HG02870 (cell line): Measurements from ENCODE around the gene PLPPR1.
"Not testable (repeated sequence)": the region's sequence is repeated elsewhere in the genome, so short reads cannot be mapped to it uniquely, and the experiment has no call there.

Source experiments
- ATAC-seq: cut with Tn5 transposase; IDR thresholded peaks from one replicate; pipeline ENCODE4 v1.9.1; 2021; ENCODE audit warnings: mild to moderate bottlenecking, moderate library complexity; ENCODE audit not compliant: unreplicated experiment

The PLPPR1 gene

DNA sequence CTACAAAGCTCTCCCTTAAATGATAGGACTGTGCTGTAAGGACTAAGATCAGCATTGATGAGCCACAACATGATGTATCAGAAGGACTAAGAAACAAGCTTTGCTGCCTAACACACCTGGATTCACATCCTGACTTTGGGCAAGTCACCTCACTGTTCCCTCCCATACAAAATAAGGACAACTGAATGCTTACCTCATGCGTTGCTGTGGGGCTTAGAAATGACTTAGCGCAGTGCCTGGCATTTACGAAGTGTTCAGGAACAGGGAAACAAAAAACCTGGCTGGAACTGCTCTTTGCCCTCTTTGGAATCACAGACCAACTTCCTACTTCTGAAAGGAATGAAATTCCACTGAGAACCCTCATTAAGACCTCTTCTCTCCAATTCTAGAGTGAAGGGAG is 242.6 kb downstream of the PLPPR1 start:
- no peak for ATAC-seq

DNA sequence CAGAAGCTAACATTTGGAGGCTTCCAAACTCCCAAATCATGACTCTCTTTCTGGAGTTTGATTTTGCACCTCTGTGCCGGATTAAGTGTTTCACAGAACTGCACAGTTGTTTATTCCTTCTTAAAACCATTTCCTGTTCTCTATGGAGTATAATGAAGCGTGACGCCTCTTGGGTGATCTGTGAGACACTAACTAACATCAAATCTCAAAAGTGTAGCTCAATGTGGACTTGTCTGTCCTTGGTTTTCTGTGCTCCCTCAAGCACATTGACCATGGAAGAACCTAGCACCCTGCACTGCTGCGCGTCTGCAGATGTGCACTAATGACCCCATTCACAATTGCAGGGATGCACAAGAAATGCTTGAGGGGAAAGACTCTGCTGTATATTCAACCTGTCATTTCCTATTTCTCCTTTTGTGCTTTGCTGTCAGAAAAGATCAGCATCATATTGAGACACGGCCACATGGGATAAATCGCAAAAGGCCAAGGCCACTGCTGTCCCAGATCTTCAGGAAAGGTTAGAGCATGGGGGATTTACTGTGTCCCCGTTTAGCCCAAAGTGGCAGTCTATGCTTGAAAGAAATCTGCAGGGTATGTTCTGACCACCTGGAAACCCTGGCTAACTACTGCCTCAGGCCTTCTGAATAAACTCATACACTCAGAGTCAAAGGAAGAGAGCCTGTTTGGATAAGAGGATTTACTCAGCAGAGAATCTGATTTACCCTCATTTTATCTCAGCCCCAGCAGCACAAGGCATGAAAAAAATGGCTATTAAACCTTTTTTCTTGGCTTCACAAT is 246.6 kb downstream of the PLPPR1 start:
- no peak for ATAC-seq

DNA sequence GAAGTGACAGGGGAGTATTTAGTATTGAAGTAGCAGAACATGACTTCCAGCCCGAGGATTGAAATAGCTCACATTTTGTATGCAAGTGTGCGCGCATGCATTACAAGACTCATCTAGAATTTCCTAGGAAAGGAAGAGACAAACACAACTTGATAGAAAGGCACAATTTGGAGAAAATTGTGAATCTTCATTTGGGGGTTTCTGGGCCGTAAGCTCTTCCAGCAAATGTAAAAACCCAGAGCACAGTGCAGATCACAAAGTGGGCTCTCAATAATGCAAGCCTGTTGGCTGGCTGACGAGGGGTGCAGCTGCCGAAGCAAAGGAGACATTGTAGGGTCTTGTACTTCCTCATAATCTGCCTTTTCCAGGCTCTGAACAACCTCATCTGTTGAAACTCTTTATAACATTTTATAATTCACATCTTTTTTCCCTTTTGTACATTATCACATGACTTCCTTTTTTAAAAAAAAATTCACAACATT is 247.3 kb downstream of the PLPPR1 start:
- ATAC-seq = no peak

DNA sequence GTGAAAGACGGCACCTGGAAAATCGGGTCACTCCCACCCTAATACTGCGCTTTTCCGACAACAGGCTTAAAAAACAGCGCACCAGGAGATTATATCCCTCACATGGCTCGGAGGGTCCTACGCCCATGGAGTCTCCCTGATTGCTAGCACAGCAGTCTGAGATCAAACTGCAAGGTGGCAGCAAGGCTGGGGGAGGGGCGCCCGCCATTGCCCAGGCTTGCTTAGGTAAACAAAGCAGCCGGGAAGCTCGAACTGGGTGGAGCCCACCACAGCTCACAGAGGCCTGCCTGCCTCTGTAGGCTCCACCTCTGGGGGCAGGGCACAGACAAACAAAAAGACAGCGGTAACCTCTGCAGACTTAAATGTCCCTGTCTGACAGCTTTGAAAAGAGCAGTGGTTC is 262.5 kb downstream of the PLPPR1 start:
- ATAC-seq = not testable (repeated sequence)

DNA sequence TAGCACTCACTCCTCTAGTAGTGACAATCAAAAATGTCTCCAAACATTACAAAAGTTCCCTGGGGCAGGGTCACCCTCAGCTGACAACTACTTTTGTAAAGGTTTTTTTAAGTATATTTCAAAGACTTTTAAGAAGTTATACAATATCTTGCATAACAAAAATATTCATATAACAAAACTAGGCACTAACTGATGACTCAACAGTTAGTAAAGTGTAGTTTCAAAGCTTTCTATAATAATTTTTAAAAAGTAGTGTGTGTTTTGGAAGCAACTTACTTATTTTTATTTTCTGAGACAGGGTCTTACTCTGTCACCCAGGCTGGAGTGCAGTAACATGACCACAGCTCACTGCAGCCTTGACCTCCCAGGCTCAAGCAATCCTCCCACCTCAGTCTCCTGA is 271.4 kb downstream of the PLPPR1 start:
- ATAC-seq = no peak

DNA sequence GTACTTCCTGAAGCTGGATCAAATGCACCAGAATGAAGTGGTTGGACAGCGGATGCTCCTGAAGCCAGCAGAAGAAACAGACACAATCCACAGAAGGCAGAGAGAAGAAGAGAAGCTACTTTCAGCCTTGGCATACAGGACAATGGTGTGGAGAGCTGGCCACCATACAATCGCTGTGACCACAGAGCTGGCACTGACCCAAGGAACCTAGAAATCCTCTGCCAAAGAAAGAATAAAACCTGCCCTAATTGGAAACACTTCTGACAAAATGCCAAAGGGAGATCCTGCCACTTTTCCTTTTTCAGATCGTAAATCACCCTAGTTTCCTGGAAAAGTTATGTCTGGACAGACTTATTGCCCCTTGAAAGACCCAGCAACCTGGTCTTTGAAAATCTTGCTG is 278.5 kb downstream of the PLPPR1 start:
- ATAC-seq = no peak

DNA sequence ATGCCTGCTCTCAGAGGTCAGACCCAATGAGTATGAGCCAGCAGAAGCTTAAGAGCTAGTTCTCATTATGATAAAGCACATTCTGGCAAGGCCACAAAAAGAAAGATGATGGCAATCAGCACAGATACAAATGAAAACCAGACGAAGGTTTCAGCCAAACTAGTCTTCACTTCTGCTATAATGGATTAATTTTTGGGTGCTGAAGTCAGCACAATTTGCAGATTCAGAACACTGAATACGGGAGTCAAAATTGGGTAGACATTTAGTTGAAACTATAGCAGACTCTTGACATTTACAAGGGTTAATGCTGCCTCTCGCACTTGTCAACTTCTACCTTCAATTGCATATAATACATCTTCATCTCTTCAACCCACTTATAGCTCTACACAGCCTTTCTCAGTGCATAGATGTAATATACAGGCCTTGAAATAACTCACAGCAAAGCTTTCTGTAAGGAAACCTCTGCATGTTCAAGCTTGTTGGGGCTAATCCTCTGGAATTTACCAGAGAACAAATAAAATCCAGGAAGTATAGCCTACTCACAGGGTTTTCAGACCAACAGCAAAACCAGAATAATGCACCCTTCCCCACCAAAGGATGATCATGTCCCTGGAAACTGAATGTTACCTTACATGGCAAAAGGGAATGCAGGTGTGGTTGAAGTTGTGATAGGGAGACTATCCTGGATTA is 279.1 kb downstream of the PLPPR1 start:
- no peak for ATAC-seq

DNA sequence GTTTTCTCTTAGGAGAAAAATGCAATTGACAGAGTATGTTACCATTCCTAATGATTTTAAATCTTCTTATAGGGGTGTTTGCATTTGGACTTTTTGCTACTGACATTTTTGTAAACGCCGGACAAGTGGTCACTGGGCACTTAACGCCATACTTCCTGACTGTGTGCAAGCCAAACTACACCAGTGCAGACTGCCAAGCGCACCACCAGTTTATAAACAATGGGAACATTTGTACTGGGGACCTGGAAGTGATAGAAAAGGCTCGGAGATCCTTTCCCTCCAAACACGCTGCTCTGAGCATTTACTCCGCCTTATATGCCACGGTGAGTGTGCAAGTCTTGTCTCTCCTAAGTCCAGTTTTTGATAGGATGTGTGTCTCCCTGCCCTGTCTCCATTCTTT is 280.6 kb downstream of the PLPPR1 start:
- no peak for ATAC-seq

DNA sequence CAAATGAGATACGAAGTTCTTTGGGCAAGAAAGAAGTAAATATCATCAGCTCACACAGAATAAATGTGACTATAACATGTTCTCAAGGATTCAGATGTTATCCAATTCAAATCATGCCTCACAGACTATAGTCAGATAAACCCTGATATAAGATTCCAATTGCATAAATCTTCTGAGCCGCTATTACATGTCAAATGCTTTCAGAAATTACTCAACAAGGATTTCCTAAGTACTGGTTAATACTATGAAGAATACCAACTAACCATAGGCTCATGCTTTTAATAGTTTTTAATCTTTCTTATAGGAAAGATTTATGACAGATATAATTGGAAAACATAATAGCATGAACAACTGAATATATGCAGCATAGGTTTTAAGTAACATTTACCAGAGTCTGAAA is 282.7 kb downstream of the PLPPR1 start:
- ATAC-seq = no peak

DNA sequence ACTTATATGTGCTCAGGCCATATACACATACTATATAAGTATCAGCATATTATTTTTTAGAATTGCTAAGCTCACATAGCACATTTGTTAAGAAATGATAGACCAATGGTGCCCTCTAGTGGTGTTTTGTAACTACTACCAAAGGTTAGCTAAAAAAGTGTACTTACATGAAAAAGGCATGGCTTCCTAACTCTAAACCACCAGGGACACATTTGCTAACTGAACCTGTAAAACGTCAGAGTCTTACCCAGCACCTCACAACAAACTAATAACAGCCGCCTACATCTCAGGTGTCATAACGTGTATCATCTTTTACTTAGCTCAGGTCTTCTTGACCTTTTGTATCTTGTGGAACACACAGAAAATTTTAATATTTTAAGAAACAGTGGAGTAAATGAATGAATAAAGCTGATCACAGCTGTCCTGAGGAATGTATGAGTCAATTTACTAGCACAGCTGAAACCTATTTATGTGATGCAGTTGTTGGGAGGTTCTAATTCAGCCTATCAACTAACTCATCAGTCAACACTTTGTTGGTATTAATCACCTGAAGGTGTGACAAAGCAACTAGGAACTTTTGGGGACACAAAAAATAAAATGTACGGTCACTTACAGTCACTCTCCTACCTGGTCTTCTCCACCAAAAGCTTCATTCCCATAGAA is 283.4 kb downstream of the PLPPR1 start:
- peak; percentile 82 for ATAC-seq

DNA sequence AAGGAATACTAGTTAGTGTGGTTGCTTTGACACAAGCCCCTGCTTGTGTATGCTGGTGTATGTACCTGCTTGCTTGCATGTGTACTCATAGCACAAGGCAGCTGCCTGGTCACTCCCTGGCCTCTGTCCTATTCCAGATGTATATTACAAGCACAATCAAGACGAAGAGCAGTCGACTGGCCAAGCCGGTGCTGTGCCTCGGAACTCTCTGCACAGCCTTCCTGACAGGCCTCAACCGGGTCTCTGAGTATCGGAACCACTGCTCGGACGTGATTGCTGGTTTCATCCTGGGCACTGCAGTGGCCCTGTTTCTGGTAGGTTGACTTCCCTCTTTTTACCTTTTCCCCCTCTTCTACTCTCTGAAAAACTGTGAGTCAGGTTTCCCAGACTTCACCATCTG is 284.1 kb downstream of the PLPPR1 start:
- ATAC-seq = no peak

DNA sequence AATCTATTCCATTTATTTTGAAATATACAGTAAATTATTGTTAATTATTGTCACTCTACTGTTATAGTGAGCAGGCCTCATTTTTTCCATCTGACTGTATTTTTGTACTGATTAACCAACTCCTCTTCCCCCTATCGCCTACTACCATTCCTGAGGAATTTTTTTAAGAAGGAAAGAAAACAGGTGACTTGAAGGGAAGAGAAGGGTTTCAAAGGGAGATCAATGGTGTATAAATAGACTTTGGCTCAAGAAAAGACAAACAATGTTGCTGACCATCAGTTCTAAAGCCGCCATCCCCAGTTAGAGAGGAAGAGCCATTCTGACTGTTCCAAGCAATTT is 286.6 kb downstream of the PLPPR1 start:
- ATAC-seq = no peak

DNA sequence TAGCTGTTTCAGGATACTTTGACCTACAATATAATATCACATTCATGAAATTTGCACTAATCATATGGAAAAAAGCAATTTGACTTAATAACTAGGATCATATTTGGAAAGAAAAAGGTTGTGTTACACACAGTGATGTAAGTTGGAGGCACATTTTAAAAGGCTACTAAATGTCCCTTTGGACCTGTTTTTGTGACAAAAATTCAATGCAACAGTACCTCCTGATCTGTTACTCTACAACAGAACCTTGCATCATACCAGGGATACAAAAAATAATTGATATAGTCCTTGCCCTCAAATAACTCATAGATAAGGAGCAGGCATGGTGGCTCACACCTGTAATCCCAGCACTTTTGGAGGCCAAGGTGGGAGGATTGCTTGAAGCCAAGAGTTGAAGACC is 289.2 kb downstream of the PLPPR1 start:
- ATAC-seq = no peak

DNA sequence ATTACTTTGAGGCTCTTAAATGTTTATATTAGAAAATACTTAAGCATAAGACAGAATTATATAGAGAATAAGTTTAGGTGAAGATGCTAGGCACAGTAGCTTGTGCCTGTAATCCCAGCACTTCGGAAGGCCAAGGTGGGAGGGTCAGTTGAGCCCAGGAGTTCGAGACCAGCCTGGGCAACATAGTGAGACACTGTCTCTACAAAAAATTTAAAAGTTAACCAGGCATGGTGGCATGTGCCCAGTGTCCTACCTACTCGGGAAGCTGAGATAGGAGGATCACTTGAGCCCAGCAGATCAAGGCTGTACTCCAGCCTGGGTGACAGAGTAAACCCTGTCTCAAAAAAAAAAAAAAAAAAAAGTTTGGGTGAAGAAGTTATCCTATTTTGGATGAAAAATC is 294.6 kb downstream of the PLPPR1 start:
- ATAC-seq = no peak

DNA sequence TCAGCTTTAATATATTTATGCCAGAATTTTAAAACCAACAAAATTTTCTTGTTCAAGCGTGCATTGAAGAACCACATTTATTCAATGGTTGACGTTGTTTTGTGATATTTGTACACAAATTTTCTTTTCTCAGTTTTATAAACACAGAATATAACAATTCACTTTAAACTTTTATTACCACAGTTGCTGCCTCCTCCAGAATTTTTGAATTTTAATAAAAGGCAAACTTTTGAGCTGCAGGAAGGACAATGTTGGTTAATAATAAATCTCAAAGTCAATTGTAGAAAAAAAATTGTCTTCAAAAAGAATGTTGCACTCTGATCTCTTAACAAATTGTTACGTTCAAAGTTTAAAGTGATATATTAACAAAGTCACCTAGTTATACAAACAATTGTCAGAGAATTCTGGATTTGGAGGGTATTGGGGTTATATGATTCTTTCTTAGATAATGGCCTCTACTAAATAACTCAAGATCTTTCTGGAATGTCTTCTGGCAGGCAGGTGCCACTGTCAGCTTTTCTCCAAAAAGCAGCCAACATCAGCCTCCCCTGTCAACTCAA is 295.8 kb downstream of the PLPPR1 start:
- ATAC-seq = no peak

DNA sequence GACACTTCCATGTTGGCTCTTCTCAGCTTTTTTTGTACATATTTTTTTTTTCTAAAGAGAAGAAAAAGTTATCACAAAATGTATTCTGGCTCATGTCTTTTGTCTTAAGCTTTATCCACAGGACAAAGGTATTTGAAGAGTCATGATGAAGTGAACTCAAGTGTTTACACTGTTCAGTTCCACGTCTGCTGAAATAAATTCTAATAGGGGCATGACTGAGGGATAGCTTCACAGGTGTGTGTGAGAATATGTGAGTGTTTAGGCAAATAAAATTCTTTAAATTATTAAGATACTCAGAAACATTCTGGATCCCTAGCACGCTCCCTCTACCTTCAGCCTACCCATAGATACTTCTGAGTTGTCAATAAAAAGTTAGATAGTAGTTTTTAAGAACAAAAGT is 296.5 kb downstream of the PLPPR1 start:
- ATAC-seq = no peak

DNA sequence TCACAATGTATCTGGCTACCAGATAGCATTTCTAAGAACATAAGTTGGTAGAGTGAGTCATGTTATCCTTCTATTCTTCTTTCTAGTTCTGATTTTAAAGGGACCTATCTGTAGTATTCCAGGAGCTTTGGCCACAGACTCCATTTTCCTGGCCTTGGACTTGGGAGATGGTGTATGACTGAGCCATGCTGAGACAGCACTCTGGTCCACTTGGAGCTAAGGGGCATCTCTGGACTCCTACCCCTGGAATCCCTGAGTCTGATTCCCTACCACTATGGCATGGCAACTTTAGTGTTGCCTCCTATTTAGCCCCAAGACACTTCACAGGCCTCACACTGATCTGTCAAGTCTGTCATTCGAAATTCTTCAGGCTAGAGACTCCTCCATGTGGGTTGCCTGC is 297.5 kb downstream of the PLPPR1 start:
- ATAC-seq = no peak

DNA sequence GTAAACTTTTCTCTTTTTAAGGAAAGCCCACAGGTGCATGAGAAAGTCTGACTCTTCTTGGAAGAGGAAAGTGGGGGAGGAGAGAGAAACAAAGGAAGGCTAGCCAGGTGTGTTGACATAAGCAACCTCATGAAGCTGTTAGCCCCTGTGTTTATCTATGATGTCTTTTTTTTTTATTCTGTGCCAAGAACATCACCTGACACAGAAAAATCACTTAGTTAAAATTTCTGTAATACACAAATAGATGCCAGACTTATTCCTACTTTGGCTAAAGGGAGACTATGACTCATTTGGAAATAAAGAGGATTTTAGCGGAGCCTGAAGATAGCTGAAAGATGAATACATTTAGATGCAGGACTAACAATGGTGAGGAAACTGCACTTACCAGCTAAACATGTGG is 298.0 kb downstream of the PLPPR1 start:
- ATAC-seq = no peak

DNA sequence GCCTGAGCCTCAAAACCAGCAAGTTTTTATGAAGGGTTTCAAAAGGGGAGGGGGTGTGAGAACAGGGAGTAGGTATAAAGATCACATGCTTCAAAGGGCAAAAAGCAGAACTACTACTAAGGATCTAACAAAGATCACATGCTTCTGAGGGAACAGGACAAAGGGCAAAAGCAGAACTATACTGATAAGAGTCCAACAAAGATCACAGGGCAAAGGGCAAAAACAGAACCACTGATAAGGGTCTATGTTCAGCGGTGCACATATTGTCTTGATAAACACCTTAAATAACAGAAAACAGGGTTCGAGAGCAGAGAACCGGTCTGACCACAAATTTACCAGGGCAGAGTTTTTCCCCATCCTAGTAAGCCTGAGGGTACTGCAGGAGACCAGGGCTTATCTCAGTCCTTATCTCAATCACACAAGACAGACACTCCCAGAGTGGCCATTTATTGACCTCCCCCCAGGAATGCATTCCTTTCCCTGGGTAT is 298.9 kb downstream of the PLPPR1 start:
- ATAC-seq = not testable (repeated sequence)

DNA sequence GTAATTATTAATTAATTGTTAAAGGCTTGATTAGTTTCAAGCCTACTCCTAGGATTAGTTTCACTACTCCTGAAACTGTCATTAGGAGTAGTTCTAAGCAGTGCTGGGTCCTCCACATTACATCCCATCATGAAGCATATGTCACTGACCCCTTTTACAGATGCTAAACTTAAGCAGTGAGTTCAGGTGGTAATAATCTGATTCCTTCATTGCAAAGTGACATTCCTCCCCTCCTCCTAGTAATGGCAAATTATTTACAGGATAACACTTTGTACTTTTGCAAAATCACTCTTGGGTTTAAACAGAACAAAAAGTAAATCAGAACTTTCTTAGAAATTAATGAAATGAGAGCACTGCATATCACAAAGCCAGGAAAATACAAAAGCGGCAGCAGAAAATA is 303.8 kb downstream of the PLPPR1 start:
- no peak for ATAC-seq

DNA sequence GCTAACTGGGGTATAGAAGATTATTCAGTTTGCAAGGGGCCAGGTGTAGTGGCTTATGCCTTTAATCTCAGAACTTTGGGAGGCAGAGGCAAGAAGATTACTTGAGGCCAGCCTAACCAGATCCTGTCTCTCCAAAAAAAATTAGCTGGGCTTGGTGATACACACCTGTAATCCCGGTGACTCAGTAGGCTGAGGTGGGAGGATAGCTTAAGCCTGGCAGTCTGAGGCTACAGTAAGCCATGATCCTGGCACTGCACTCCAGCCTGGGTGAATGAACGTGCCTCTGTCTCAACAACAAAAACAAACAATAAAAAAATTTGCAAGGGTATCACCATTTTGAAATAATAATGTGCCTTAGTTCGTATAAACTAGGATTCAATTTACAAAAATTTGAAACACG is 305.0 kb downstream of the PLPPR1 start:
- ATAC-seq = no peak
